Ascending aorta (tissue), 2 donors: ENCODE data around the gene TUBG2. TPM values are rescaled to one million over a fixed set of nuclear protein-coding genes. Genes with fewer than 3 reads are reported as not detected.

Experiments used
- DNase-seq, 2 donors: peaks; one replicate each; pipeline ENCODE4 v3.0.0-alpha.2; 2019; ENCODE audit warnings: low spot score in 2 of 2
- H3K27ac ChIP-seq, 2 donors: fragments of 200-600 bp; sonication (generic); one replicate each; pipeline ENCODE4 v1.5.1; 2016 to 2017; ENCODE audit warnings: mild to moderate bottlenecking in 1 of 2
- H3K27me3 ChIP-seq: fragments of 200-600 bp; sonication (generic); one replicate; pipeline ENCODE4 v1.5.1; 2017
- H3K36me3 ChIP-seq, 2 donors: fragments of 200-600 bp; sonication (generic); one replicate each; pipeline ENCODE4 v1.5.1; 2016
- H3K4me1 ChIP-seq, 2 donors: fragments of 200-600 bp; sonication (generic); one replicate each; pipeline ENCODE4 v1.5.1; 2016 to 2017; ENCODE audit warnings: mild to moderate bottlenecking in 1 of 2
- H3K4me3 ChIP-seq, 2 donors: fragments of 200-600 bp; sonication (generic); one replicate each; pipeline ENCODE4 v1.5.1; 2016 to 2017; ENCODE audit warnings: mild to moderate bottlenecking in 1 of 2
- H3K9me3 ChIP-seq, 2 donors: fragments of 200-600 bp; sonication (generic); one replicate each; pipeline ENCODE4 v1.5.1; 2016
- intact Hi-C: fragments of 100-400 bp; cut with DNase I; formaldehyde crosslinking; loops from one replicate; pipeline ENCODE4 v1.15.1; 2023
- total RNA-seq: library from RNA; depleted of rRNA; stranded (reverse); fragments of >200 nt; gene quantifications from one replicate; pipeline ENCODE4 v1.1.0, GENCODE V29; 2016
- TF ChIP-seq, protein P1 (sequence below), 3 experiments: fragments of 200-600 bp in 2 of 3; fragments of 450-650 bp in 1 of 3; sonication (generic) in 2 of 3; IDR thresholded peaks; one replicate each; pipeline ENCODE4 v1.5.1; 2016 to 2019; ENCODE audit warnings: antibody characterized with exemption in 3 of 3, mild to moderate bottlenecking in 1 of 3, moderate library complexity in 1 of 3

TUBG2 gene
- total RNA-seq, 1 donor from 2014 or later, result 73.1 TPM

DNA sequence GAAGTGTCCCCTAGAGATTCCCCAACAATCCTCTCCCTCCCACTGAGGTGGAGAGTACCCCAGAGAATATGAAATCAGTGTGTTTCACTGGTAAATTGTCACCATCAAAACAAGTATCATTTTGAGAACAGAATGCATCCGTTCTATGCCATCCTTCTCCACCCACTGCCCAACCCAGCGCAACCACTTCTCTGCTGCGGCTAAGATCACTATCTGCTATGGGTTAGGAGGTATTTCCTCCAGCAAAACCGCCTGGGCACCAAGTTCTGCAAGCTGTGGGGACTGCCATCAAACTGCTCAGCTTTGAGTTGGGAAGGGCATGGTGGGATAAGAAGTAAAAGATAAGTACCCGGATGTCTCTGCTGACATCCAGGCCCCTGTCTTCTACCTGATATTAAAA is 47.6 kb downstream of the TUBG2 start:
- Histone ChIP-seq H3K27me3 (no peaks in the 10 kb centered on the region), H3K4me3 (no peak overlapping the region), H3K9me3 (no peaks in the 10 kb centered on the region), H3K36me3 (peaks cover 98 to 100% of the 10 kb centered on the region in 2 donors), H3K4me1 (no peaks in the 10 kb centered on the region), H3K27ac (no peak overlapping the region)
- TF ChIP-seq, protein P1, sequence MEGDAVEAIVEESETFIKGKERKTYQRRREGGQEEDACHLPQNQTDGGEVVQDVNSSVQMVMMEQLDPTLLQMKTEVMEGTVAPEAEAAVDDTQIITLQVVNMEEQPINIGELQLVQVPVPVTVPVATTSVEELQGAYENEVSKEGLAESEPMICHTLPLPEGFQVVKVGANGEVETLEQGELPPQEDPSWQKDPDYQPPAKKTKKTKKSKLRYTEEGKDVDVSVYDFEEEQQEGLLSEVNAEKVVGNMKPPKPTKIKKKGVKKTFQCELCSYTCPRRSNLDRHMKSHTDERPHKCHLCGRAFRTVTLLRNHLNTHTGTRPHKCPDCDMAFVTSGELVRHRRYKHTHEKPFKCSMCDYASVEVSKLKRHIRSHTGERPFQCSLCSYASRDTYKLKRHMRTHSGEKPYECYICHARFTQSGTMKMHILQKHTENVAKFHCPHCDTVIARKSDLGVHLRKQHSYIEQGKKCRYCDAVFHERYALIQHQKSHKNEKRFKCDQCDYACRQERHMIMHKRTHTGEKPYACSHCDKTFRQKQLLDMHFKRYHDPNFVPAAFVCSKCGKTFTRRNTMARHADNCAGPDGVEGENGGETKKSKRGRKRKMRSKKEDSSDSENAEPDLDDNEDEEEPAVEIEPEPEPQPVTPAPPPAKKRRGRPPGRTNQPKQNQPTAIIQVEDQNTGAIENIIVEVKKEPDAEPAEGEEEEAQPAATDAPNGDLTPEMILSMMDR (IDR thresholded peaks at IDR 0.05), result no peak
- intact Hi-C loops, result no loop called here
- DNase-seq, result no peak

GRCh38 chr17:42708588-42708987 is 49.5 kb downstream of the TUBG2 start:
- intact Hi-C loops, result no loop called here
- H3K36me3 ChIP-seq, result peaks cover 98% of the 10 kb centered on the region in 2 donors
- DNase-seq, result no peak

DNA sequence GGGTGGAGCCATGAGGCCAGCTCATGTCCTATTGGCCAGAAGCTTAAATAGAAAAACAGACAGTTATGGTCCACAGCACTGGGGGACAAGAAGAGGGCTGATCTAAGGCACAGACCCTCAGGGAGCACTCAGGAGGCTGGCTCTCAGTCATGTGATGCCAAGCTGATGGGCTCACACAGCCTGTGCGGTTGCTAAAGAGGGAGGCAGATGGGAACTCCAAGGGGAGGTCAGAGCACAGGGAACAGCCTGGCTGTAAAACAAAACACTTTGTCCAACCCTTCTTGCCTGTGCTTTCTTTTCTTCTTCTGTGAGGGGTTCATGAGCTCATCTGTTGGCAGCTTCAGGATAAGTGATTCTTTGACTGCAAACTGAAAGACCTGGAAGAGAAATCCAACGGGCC is 50.5 kb downstream of the TUBG2 start:
- TF ChIP-seq, protein P1 (IDR thresholded peaks at IDR 0.05), result no peak
- H3K9me3 ChIP-seq, result no peaks in the 10 kb centered on the region
- no peaks in the 10 kb centered on the region for H3K27me3 ChIP-seq
- H3K4me1 ChIP-seq, result no peaks in the 10 kb centered on the region
- no peak overlapping the region for H3K27ac ChIP-seq
- no peak overlapping the region for H3K4me3 ChIP-seq
- intact Hi-C loops, result no loop called here
- peaks cover 94 to 98% of the 10 kb centered on the region in 2 donors for H3K36me3 ChIP-seq
- DNase-seq, result no peak

More at GRCh38 chr17:42708588-42708987, 49.5 kb downstream of the TUBG2 start:
- no peaks in the 10 kb centered on the region for H3K27me3 ChIP-seq
- H3K4me3 ChIP-seq, result no peak overlapping the region
- TF ChIP-seq, protein P1 (IDR thresholded peaks at IDR 0.05), result no peak
- no peak overlapping the region for H3K27ac ChIP-seq
- no peaks in the 10 kb centered on the region for H3K4me1 ChIP-seq
- no peaks in the 10 kb centered on the region for H3K9me3 ChIP-seq

Other genes with a start within 250 kb of the TUBG2 start
- gene CAVIN1, start 236.0 kb upstream of the TUBG2 start, total RNA-seq, result 548 TPM
- 59.0 TPM for gene ATP6V0A1, start 200.4 kb upstream of the TUBG2 start, total RNA-seq
- 94.7 TPM for gene NAGLU, start 123.0 kb upstream of the TUBG2 start, total RNA-seq
- gene HSD17B1, start 106.4 kb upstream of the TUBG2 start, total RNA-seq, result not detected
- gene COASY, start 97.1 kb upstream of the TUBG2 start, total RNA-seq, result 10.9 TPM
- 15.8 TPM for gene MLX, start 92.2 kb upstream of the TUBG2 start, total RNA-seq
- gene PSMC3IP, start 81.6 kb upstream of the TUBG2 start, total RNA-seq, result 2.9 TPM
- 51.3 TPM for gene RETREG3, start 49.9 kb upstream of the TUBG2 start, total RNA-seq
- gene TUBG1, start 49.6 kb upstream of the TUBG2 start, total RNA-seq, result 10.5 TPM
- 105 TPM for gene PLEKHH3, start 17.7 kb downstream of the TUBG2 start, total RNA-seq
- gene CCR10, start 22.6 kb downstream of the TUBG2 start, total RNA-seq, result 91.2 TPM
- 10.5 TPM for gene CNTNAP1, start 23.2 kb downstream of the TUBG2 start, total RNA-seq
- gene EZH1, start 85.8 kb downstream of the TUBG2 start, total RNA-seq, result 169 TPM
- gene RAMP2, start 101.9 kb downstream of the TUBG2 start, total RNA-seq, result 80.5 TPM
- gene VPS25, start 114.2 kb downstream of the TUBG2 start, total RNA-seq, result 40.9 TPM
- not detected for gene WNK4, start 121.3 kb downstream of the TUBG2 start, total RNA-seq
- 9.8 TPM for gene COA3, start 139.4 kb downstream of the TUBG2 start, total RNA-seq
- not detected for gene CNTD1, start 139.6 kb downstream of the TUBG2 start, total RNA-seq
- gene BECN1, start 165.0 kb downstream of the TUBG2 start, total RNA-seq, result 66.1 TPM
- gene PSME3, start 174.1 kb downstream of the TUBG2 start, total RNA-seq, result 29.7 TPM
- not detected for gene AOC2, start 185.3 kb downstream of the TUBG2 start, total RNA-seq
- 128 TPM for gene AOC3, start 191.9 kb downstream of the TUBG2 start, total RNA-seq
- gene G6PC1, start 241.5 kb downstream of the TUBG2 start, total RNA-seq, result not detected